HG03432 (cell line): ENCODE measurements around the gene TTLL7.

Experiments used
- ATAC-seq: cut with Tn5 transposase; IDR thresholded peaks from one replicate; pipeline ENCODE4 v1.9.1; 2021; ENCODE audit warnings: mild to moderate bottlenecking, moderate library complexity; ENCODE audit not compliant: unreplicated experiment

The TTLL7 gene

DNA sequence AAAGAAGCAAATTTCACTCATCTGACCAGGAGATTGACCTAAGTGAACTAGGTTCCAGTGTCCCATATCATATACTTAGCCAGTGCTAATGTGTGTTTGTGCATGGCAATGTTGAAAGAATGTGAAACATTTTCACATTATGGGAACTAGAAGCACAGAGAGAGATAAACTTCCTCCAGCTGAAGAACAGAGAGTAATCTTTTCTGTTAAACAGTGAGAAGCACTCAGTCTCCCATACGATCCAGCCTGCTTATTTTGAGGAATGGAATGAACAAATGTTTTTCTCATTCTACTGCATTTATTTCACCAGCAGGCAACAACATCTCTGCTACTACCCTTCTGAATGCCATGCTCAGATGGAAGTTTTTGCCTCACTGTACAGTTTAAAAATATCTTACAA is 170.5 kb downstream of the TTLL7 start:
- no peak for ATAC-seq

DNA sequence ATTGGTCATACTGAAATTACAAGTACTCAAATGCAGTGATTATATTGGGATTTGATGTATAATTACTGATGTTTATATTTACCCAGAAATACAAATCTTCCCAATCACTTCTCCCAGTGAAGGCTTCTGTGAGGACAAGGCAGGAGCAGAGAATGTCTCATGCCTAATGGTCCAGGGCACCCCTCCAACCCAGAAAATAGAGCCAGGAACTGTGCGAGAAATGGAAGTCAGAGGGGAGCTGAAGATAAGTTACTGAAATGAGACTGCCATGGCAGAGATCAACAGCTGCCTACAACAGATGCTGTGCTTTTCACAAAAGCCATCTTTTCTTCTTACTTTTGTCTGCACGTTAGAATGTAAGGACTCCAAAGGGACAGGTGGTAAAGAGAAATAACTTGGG is 171.2 kb downstream of the TTLL7 start:
- ATAC-seq: no peak

DNA sequence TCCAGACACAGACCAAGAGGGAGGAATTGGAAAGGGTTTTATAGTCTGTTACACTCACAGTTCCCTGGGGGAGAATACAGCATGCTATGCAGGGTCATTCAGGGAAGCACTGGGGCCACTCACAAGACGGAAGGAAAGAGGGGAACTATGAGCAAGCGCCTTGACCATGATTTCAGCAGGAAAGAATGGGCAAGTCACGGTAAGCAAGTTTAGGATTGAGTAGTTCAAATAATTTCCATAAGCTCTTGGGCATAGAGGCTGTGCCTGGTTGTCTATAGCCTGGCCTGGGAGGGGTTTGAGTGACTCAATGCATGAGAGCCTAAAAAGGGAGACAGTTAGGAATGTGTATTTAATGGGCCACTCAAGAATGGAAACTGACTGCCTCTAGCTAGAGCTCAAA is 176.7 kb downstream of the TTLL7 start:
- no peak for ATAC-seq

DNA sequence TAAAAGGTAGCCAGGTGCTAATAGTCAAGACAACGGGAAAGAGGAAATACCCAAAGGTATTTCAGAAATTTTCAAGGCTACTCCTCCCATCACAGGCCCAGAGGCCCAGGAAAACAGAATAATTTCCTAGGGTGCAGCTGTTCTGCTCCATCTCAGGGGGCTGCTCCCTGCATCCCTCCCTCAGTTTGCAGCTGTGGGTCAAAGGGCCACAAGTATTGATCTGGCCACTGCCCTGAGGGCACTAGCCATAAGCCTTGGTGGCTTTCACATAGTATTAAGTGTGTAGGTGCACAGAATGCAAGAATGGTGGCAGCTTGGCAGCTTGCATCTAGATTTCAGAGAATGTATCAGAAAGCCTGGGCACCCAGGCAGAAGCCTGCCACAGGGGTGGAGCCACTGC is 179.5 kb downstream of the TTLL7 start:
- no peak for ATAC-seq

DNA sequence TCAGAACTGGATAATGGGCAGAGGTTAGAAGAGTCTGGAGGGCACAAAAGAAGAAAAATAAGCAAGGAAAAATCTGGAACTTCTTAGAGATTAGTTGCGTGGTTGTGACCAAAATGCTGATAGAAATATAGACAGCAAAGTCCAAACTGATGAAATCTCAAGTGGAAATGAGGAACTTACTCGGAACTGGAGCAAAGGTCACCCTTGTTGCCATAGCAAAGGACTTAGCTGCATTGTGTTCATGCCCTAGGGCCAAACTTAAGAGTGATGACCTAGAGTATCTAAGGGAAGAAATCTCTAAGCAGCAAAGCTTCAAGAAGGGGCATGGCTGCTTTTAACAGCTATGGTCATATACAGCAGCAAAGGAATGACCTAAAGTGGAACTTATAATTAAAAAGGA is 180.0 kb downstream of the TTLL7 start:
- no peak for ATAC-seq

DNA sequence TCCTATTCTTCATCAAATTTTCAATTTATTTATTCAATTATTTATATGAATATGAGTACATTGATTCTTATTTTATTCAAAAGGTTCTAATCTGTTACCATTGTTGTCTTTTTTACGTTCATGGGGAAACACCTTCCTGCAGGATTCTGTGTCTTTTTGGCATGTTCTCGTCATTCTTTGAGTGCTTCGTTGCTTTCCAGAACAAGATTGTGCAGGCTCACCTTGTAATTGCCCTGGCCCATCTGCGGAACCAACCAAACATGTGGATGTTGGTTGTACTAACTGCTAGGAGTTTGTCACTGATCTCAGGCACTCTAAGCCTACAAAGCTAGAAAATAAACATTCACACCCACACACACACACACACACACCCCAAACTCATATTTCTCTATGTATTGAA is 182.1 kb downstream of the TTLL7 start:
- ATAC-seq: no peak

DNA sequence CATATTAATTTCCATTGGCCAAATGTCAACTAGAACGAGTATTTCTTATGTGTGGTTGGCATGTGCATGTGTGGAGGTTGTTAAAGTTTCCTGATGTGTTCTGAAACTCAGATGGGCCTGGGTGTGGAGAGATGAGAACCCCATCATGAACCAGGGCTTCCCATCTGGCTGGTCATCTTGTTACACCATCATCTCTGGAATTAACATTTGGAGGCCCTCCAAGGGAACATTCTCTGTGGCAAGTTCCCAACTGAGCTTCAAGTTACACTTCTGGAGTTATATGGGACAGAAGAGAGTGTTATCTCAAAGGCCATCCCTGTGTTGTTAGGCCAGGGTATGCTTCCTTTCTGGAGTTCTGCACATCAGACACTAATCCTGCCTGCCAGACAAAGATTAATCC is 183.6 kb downstream of the TTLL7 start:
- ATAC-seq: no peak
